ENCODE results near the gene KBTBD6.
A peak's percentile ranks its signal among the peaks of the same experiment; 100 is the strongest.
"Not testable (repeated sequence)": the region's sequence is repeated elsewhere in the genome, so short reads cannot be mapped to it uniquely, and the experiment has no call there.

Gene KBTBD6

GRCh38 chr13:41111454-41111853 lies 21.1 kb downstream of the KBTBD6 start:
- TF ChIP-seq CTCF (IDR thresholded peaks at IDR 0.05; ENCODE audit: insufficient read depth, low read depth, low read length, missing control alignments), result no peak
- peak; percentile 40 for DNase-seq (ENCODE audit: low read depth)
- no peak overlapping the region for H3K4me3 ChIP-seq (ENCODE audit: low read length)

GRCh38 chr13:41107584-41108014 lies 25.0 kb downstream of the KBTBD6 start:
- no peak for DNase-seq (ENCODE audit: low read depth)
- no peak for TF ChIP-seq CTCF (IDR thresholded peaks at IDR 0.05; ENCODE audit: insufficient read depth, low read depth, low read length, missing control alignments)
- no peak overlapping the region for H3K4me3 ChIP-seq (ENCODE audit: low read length)

- no peak for DNase-seq (ENCODE audit: low read depth)
- no peak overlapping the region for H3K4me3 ChIP-seq (ENCODE audit: low read length)
- no peak for TF ChIP-seq CTCF (IDR thresholded peaks at IDR 0.05; ENCODE audit: insufficient read depth, low read depth, low read length, missing control alignments)
Observed at GRCh38 chr13:41107104-41107571, 25.5 kb downstream of the KBTBD6 start.

GRCh38 chr13:41099986-41100385 lies 32.6 kb downstream of the KBTBD6 start:
- no peak for DNase-seq (ENCODE audit: low read depth)
- H3K4me3 ChIP-seq (ENCODE audit: low read length), result no peak overlapping the region
- no peak for TF ChIP-seq CTCF (IDR thresholded peaks at IDR 0.05; ENCODE audit: insufficient read depth, low read depth, low read length, missing control alignments)

- H3K4me3 ChIP-seq (ENCODE audit: low read length), result no peak overlapping the region
- DNase-seq (ENCODE audit: low read depth), result no peak
- no peak for TF ChIP-seq CTCF (IDR thresholded peaks at IDR 0.05; ENCODE audit: insufficient read depth, low read depth, low read length, missing control alignments)
Observed at GRCh38 chr13:41098761-41099160, 33.8 kb downstream of the KBTBD6 start.

GRCh38 chr13:41095681-41096080 lies 36.9 kb downstream of the KBTBD6 start:
- not testable (repeated sequence) for DNase-seq (ENCODE audit: low read depth); H3K4me3 ChIP-seq (ENCODE audit: low read length)

- TF ChIP-seq CTCF (IDR thresholded peaks at IDR 0.05; ENCODE audit: insufficient read depth, low read depth, low read length, missing control alignments), result no peak
- DNase-seq (ENCODE audit: low read depth), result no peak
- no peak overlapping the region for H3K4me3 ChIP-seq (ENCODE audit: low read length)
Observed at GRCh38 chr13:41085961-41086585, 46.5 kb downstream of the KBTBD6 start.

All from epithelial cell of esophagus (primary cell).